DLD1 (cell line): ENCODE measurements around the gene DCST2.

ENCODE experiments used
- in situ Hi-C: cut with HindIII; loops from 2 replicates; pipeline ENCODE4 v1.10.0; 2017; ENCODE audit warnings: low sequenced_read_pairs

Gene DCST2

DNA sequence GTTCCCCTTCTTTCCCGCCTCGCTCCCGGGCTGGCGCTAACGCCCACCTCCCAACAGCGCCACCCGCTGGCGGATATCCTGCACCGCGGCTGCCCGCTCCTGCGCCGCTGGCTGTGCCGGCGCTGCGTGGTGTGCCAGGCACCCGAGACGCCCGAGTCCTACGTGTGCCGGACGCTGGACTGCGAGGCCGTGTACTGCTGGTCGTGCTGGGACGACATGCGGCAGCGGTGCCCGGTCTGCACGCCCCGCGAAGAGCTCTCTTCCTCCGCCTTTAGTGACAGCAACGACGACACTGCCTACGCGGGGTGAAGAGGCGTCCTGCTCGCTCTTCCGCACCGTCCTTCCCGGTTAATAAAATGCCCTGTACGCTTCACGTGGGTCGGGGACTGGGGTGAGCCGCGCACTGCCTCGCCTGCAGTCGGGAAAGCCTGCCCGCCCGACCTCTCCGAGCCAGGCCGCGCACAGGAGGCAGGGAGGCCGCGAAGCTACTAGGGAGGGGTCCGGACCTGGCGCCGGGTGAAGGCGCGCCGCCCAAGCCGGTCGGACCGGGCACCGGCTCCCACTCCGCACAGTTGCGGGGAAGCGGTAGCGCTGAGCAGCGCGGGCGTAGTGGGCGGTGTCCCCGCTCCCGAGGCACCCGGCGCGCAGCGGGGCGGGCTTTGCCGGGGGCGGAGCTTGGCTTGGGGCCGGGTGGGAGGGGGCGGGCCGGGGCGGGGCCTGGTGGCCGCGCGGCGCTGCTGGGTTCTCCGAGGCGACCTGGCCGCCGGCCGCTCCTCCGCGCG, 17.2 kb upstream of the DCST2 start, which contains the start of gene ADAM15:
Gene ADAM15 (plus strand): TSS at position 757 of the 782 bp plus-strand sequence. CDS start 71 bp downstream, outside the sequence.
- in situ Hi-C loops = no loop called here

DNA sequence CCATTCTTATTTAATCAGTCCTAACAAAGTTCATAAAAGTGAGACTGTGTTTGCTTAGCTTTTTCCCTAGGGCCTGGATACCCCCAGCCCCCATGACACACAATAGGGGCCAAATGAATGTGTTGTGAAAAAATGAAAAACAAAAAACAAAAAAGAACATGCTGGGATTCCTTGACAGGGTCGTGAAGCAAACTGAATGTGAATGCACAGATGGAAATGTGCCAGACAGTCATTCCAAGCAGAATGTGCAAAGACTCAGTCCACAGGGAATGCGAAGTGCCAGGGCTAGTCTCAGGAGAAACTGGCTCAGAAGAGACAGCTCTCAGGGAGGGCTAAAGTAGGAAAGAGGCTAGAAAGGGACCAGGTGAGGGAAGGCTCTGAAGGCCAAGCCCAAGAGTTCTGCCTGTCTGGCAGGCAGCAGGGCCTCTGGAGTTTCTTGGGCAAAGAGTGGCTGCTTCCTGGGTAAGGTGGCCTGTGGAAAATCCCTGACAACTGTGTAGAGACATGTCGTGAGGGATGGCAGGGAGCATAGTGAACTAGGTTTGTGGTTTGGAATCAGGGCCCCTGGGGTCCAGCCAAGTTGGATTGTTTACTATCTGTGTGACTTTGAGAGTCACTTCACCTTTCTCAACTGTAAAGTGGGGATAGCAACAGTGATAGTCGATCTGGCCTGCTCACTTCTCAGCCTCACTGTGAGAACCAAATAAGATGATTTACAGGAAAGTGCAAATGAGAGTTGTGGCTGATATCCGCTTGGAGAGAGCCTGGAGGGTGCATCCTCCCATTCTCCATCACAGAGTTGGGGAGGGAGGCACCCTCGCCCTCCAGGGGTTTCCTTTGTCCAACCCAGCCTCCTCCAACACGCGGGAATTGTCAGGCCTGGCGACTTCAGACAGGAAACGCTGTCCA, 16.3 kb upstream of the DCST2 start:
- in situ Hi-C loops = no loop called here

DNA sequence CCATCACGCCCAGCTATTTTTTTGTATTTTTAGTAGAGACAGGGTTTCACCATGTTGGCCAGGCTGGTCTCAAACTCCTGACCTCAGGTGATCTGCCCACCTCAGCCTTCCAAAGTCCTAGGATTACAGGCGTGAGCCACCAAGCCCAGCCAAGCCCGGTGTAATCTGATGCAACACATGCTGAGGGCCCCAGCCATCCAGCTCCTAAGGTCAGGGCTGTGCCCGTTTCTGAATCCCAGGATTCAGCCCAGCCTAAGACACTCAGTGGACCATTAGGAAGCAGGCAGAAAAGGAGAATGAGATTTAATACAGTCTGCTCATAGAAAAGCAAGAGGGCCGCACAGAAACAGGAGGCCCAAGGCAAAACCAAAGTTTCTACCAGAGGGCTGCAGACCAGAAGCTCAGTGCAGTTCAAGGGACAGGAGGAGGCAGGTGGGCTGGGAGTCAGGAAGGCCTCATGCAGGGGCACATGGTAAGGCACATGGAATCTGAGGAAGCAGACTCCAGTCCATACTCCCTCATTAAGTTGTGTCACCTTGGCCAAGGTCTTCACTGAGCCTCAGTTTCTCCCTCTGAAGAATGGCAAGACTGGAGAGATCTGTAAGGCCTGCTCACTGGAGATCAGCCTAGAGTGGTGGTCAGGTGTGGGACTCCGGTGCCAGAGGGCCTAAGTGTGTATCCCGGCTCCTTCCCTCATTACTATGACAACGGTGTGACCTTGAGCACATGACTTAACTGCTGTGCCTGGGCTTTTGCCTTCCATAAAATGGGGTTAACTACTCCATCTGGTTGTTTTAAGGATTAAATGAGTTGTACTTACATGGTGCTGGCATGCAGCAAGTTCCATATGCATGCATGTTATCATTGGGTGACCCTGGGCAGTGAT, 15.1 kb upstream of the DCST2 start:
- in situ Hi-C loops = no loop called here

DNA sequence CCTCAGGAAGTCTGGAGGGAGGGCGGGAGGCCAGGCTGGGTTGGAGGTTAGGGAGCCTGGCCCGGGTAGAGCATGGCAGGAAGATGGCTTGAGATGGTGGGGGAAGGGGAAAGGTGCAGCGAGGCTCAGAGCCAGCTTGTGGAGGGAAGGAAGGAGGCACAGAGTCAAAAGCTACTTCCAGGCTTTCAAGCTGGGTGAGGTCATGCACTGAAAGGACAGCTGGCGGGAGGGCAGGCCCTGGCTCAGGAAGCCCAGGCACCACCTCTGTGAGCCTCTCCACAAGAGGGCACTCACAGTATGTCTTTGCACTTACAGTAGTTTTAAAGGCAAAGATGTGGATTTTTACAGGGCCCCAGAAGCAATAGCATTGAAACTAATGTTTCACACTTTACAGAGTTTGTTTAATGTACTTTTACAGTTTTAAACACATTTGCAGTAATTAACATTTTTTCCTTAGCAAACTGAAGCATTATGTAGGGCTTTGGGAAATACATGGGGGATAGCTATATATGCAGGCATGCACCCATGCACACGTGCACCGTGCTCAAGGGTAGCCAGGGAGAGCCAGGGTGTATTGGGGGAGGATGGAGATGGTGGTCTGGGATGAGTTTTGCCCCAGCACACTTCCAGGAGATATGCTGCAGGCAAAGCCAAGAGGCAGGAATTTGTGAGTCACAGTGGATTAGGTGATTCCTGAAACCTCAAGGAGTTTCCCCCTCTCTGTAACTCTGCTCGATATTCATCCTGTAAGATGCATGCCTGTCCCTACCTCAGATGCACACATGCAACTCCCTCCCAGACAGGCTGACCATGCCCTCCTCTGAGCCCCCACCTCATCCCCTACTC, 11.5 kb upstream of the DCST2 start:
- in situ Hi-C loops = no loop called here

DNA sequence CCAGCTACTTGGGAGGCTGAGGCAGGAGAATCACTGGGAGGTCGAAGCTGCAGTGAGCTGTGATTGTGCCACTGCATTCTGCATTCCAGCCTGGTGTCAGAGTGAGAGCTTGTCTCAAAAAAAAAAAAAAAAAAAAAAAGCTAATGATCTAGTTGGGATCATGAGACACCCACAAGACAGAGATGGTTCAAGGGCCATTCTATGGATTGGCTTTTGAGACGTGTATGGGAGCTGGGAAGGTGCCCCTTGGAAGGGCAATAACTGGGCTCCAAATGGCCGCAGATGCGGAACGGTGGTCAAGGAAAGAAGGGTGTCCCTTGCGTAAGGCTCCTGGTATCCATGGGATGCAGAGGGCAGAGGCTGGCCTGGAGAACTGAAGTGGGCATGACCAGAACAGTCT, 10.8 kb upstream of the DCST2 start:
- in situ Hi-C loops = no loop called here

DNA sequence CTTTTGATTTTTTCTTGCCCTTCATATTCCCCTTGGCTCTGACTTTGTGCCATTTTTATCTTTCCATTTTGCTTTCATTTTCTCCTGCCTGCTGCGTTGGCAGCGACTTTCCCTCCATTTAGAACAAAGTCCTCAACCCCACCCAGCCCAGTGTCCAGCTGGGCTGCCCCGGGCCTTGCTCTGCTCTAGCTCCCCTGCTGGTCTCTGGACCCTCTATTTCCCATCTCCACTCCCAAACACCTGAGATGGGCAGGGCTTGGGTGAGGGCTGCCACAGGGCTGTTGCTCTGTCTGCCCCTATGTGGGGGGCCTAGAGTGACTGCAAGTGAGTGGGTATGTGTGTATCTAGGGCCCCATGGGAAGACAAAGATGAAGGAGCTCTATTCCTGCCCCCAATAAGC, 10.2 kb upstream of the DCST2 start:
- in situ Hi-C loops = no loop called here

DNA sequence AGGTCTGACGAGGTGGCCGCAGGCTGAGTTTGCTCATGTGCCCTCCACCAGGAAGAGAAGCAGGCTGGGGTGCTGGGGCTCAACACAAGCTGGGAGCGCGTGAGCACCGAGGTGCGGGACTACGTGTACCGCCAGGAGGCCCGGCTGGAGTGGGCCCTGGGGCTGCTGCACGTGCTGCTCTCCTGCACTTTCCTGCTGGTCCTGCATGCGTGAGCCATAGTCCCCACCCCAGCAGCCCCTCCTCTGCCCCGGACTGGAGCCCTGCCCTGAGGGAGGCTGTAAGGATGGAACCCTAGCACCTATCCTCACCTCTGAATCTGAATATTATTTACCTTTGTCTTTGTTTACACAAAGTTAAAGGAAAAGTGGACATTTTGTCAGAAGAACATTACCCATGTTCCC, 9.7 kb upstream of the DCST2 start:
- in situ Hi-C loops = no loop called here

DNA sequence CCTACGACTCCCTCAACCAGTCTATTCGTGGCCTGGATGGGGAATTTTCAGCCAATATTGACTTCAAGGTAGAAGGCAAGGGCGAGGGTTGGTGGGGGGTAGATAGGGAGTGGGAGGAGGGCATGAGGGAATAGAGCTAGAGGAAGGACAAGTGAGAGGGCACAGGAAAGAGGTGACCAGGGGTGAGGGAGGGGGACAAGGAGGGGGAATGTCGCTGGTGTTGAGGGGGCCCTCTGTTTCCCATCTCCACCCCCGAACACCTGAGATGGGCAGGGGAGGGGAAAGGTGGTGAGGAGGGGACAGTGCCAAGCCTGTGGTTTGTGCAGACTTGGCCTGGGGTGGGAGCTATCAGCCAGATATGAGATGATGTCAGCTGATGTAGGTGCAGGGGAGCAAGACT, 9.2 kb upstream of the DCST2 start:
- in situ Hi-C loops = no loop called here

DNA sequence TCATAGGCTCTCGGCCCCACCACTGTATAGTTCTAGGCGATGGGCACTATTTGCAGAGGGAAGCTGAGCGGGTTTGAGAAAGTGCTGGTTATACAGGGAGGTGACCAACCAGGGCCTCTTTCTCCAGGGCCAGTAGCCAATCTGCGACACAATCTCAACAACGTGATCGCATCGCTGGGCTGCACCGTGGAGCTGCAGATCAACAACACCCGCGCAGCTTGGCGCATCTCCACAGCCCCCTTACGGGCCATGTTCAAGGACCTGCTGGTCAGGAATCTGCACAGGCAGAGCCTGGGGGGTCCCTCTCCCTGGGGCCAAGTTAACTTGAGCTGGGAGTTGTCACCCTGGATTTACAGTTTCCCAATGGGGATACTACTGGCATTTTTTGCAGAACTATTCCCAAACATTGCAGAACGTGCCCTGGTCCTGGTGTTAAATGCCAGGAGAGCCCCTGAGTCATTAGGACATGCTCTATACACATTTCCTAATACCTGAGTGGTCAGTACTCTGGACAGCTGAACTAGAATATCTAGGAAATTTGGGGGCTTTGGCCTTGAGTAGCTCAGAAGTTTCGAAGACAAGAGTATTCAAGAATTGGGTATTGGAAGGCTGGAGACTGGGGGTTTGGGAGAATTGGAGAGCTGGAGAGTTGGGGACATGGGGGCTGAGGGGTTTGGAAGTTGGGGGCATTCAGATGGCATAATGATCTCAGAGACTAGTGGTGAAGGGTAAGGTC, 6.9 kb upstream of the DCST2 start:
- in situ Hi-C loops = no loop called here

DNA sequence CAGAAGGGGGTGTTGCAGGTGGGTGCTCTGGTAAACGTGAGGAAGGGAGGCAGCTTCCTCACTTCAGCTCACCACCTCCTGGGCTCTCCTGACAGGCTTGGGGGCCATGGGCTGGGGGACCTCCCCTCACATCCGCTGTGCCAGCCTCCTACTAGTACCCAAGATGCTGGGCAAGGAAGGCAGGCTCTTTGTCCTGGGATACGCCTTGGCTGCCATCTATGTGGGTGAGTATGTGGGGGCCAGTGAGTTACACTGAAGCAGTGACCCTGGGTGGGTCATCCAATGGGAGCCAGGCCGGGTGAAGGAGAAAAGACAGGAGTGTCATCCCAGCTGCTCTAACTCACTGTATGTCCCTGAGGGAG, 5.7 kb upstream of the DCST2 start:
- in situ Hi-C loops = no loop called here

DNA sequence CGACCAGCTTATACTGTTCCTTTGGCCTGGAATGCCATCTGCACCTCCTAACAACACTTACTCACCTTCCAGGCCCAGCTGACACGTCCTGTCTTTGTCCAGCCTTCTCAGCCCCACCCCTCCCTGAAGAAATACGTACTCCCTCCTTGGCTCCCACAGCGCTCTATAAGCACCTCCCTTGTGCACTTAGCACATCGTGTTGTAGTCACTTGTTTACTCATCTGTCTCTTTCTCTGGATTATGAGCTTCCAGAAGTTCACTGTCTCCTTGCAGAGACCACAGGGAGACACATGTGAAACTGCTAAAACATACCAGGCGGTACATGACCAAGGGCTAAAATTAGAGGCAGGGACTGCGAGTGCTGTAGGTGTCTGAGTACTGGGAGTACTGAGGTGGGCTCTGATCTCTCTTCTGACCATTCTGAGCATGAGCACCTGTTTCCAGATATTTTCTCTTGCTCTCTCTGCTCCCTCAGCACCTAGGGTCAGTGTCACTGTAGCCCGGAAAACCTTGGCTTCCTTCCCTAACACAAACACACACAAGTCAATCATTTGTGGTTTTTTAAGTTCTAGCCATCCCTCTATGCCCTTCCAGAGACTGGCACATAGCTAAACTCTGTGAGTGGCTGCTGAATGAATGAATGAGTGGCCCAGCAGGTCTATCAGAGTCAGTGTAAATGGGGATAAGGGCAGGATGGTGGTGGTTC, 5.2 kb upstream of the DCST2 start:
- in situ Hi-C loops = no loop called here

DNA sequence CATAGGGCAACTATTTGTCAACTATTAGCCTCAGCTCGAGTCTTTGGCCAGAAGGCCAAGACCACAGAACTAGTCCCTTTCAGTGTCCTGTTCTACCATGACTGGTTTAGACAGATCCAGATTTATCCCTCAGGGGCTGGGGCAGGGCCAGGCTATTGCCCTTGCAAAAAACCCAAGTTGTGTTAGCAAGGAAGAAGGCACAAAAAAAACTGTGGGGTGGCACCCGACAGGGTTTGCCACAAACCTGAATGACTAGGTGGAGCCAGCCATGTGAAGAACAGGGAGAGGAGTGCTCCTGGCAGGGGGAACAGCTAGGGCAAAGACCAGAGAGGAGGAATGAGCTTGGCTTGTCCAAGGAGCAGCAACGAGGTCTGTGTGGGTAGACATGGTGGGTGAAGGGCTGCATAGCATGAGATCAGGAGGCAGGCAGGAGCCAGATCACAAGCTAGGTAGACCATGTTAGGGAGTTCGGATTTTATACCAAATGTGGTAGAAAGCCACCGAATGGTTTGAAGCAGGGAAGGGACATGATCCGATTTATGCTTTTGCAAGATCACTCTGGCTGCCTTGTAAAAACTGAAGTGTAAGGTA, 4.4 kb upstream of the DCST2 start:
- in situ Hi-C loops = no loop called here

DNA sequence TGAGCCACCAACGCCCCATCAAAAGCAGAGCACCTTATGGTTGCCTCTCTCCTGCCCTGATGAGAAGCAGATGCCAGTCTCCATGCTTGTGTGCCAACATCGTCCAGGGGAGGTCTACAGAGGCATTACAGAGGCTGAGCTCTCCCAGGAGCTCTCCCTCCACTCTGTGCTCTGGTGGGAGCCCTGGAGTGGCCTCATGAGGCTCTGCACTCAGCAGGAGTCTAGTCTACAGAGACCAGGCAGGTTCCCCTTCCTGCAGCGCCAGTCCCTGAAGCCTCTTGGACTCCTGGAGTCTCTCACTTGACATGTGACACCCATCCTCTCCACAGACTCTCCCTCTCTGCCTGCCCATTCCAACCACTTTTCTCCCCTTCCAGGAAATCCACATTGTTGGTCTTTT, 3.5 kb upstream of the DCST2 start:
- in situ Hi-C loops = no loop called here

DNA sequence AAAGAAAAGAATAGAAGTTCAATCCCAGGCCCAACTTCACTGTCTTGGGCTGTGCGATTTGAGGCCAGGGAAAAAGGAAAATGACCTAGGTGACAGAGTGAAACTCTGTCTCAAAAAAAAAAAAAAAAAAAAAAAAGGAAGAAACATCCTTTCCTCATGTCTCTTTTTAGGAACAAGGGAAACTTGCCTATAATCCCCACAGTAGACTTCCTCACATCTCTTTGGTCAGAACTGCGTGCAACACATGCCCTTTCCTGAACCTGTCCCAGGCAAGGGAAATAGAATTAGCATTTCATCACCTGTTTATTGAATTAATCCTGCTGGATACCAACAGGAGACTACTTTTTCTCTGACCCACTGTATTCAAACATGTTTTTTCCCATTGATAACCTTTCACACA, 2.4 kb upstream of the DCST2 start:
- in situ Hi-C loops = no loop called here

DNA sequence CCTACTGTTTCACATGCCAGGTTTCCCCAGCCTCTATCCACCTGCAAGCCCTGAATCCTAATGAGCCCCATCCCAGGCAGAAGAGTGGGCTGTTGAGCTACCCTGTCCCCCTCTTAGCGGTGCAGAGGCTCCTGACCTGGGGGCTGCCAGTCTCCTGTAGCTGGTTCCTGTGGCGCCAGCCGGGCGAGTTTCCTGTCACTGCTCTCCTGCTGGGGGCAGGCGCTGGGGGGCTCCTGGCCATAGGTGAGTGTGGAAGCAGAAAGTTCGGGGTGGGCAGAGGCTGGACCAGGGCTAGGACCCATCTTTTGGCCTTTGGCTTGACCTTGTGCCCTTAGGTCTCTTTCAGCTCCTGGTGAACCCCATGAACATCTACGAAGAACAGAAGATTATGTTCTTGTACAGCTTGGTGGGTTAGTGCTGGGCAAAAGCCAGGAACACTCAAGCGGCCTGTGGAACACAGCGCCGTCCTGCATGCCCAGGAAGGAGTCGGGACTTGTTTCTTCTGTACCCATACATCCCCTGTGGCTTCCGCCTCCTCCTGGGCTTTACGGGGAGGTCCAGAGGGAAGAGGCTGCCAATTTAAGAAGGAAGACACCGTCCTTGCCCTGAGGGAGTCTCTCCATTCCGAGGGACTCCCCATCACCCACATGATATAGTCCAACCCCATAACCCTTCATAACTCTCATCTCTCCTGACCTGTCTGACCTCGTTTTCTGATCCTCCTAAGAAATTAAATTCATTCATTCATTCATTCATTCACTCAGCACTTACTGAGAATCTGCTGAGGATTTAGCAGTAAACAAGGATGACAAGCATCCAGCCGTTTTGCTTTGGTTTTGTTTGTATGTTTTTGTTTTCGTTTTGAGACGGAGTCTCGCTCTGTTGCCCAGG, 982 bp upstream of the DCST2 start:
- in situ Hi-C loops = no loop called here

DNA sequence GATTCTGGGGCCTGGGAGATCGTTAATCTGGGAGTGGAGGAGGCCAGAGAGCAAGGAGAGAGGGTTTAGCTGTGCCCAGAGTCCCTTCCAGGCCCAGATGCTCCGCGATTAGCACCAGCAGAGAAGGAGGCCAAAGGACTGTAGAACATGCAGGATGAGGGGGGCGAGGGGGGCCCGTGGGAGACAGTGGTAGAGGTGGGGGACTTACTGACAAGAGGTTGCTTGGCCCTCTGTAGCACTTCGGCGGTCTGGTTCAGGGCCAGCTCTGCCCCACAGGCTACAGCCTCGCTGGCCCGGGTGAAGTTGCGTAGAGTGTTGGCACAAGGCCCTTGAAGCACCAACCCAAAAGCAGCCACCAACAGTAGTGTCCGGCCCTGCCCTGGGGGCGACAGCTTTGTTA, 695 bp downstream of the DCST2 start:
- in situ Hi-C loops = no loop called here

DNA sequence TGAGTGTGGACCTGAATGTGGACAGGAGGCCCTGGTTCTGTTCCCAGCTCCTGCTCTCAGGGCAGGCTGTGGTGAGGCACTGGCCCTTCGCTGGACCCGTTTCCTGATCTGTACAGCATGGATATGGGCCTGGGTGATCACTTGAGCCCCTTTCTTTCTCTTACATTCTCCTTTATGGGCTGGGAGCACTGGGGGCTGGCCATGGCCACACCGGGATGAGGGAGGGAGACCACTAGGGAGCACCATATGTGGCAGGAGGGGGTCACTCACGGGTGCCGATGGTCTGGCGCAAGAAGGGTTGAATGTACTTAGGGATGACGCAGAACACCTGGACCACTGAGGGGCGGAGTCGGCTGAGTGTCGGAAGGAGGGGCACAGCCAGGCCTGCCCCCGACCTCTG, 2.7 kb downstream of the DCST2 start:
- in situ Hi-C loops = no loop called here
